ENCODE measurements around the gene SUMO1. TPM values are rescaled to one million over a fixed set of nuclear protein-coding genes. Genes with fewer than 3 reads are reported as not detected.

The SUMO1 gene
- polyA plus RNA-seq, 3 donors = 30.4 to 159 (median 156) TPM

GRCh38 chr2:202270487-202270886, 32.1 kb upstream of the SUMO1 start:
- H3K27ac ChIP-seq (ENCODE audit: low read depth in 1 of 2, low read length in 2 of 2) = peak overlapping the region in 1 of 2 donors; percentile 56
- H3K4me2 ChIP-seq (replicated peaks; ENCODE audit: extremely low read depth, low read length, poor library complexity, severe bottlenecking) = no peak overlapping the region
- no peak for DNase-seq
- H3K4me1 Mint-ChIP-seq = peaks cover 15% of the 10 kb centered on the region
- H3K4me1 ChIP-seq (ENCODE audit: control insufficient read depth in 1 of 2, insufficient read depth in 2 of 2, low read length in 2 of 2) = peaks cover 11 to 31% of the 10 kb centered on the region in 2 donors
- H3K27ac Mint-ChIP-seq = peak overlapping the region in 4 of 7 donors; percentile 54 to 76 (median 70)
- H3K27me3 Mint-ChIP-seq (ENCODE audit: low read depth in 3 of 3) = no peaks in the 10 kb centered on the region
- no peak overlapping the region for H3K9ac ChIP-seq (ENCODE audit: insufficient read depth, low read length, poor library complexity, severe bottlenecking)
- no peak overlapping the region for H2AFZ ChIP-seq (ENCODE audit: insufficient read depth, low read depth, low read length, poor library complexity, severe bottlenecking)
- no peak for TF ChIP-seq CTCF (IDR thresholded peaks at IDR 0.05)
- no peak overlapping the region for H3K4me3 Mint-ChIP-seq
- no peaks in the 10 kb centered on the region for H3K9me3 Mint-ChIP-seq
- peaks cover 90% of the 10 kb centered on the region for H4K20me1 ChIP-seq (ENCODE audit: insufficient read depth, low read length)
- intact Hi-C loops (cut with micrococcal nuclease) = no loop called here
- peaks cover 100% of the 10 kb centered on the region for H3K79me2 ChIP-seq (ENCODE audit: insufficient read depth, low read length)
- no peaks in the 10 kb centered on the region for H3K9me3 ChIP-seq (replicated peaks in 1 of 2; ENCODE audit: control insufficient read depth in 1 of 2, insufficient read depth in 1 of 2, low read length in 2 of 2)
- H3K36me3 ChIP-seq (replicated peaks in 1 of 2; ENCODE audit: control insufficient read depth in 1 of 2, insufficient read depth in 2 of 2, low read length in 2 of 2) = peaks cover 3 to 5% of the 10 kb centered on the region in 2 donors
- no peak overlapping the region for H3K4me3 ChIP-seq (replicated peaks in 1 of 3; ENCODE audit: low read depth in 2 of 3, low read length in 3 of 3)
- peaks cover 2% of the 10 kb centered on the region in 2 donors for H3K36me3 Mint-ChIP-seq
- H3K27me3 ChIP-seq (ENCODE audit: control insufficient read depth in 2 of 2, insufficient read depth in 2 of 2, low read length in 2 of 2) = no peaks in the 10 kb centered on the region
- WGBS (ENCODE audit: insufficient coverage) = no CpG with 5 or more reads among the region's 3 CpGs

- H3K4me1 ChIP-seq (ENCODE audit: control insufficient read depth in 1 of 2, insufficient read depth in 2 of 2, low read length in 2 of 2) = peaks cover 11 to 31% of the 10 kb centered on the region in 2 donors
- no peak overlapping the region for H3K4me3 ChIP-seq (replicated peaks in 1 of 3; ENCODE audit: low read depth in 2 of 3, low read length in 3 of 3)
- DNase-seq = peak in 1 of 3 donors; percentile 7
- no peak overlapping the region for H2AFZ ChIP-seq (ENCODE audit: insufficient read depth, low read depth, low read length, poor library complexity, severe bottlenecking)
- peaks cover 82% of the 10 kb centered on the region for H4K20me1 ChIP-seq (ENCODE audit: insufficient read depth, low read length)
- Mint-ChIP-seq H3K4me3 (no peak overlapping the region), H3K27ac (peak overlapping the region in 1 of 7 donors; percentile 18), H3K36me3 (no peaks in the 10 kb centered on the region), H3K4me1 (peaks cover 15% of the 10 kb centered on the region), H3K9me3 (no peaks in the 10 kb centered on the region), H3K27me3 (ENCODE audit: low read depth in 3 of 3) (no peaks in the 10 kb centered on the region)
- no peaks in the 10 kb centered on the region for H3K36me3 ChIP-seq (replicated peaks in 1 of 2; ENCODE audit: control insufficient read depth in 1 of 2, insufficient read depth in 2 of 2, low read length in 2 of 2)
- no peak overlapping the region for H3K4me2 ChIP-seq (replicated peaks; ENCODE audit: extremely low read depth, low read length, poor library complexity, severe bottlenecking)
- peak overlapping the region; percentile 20 to 56 for H3K27ac ChIP-seq (ENCODE audit: low read depth in 1 of 2, low read length in 2 of 2)
- TF ChIP-seq CTCF (IDR thresholded peaks at IDR 0.05) = no peak
- peaks cover 91% of the 10 kb centered on the region for H3K79me2 ChIP-seq (ENCODE audit: insufficient read depth, low read length)
- no peaks in the 10 kb centered on the region for H3K27me3 ChIP-seq (ENCODE audit: control insufficient read depth in 2 of 2, insufficient read depth in 2 of 2, low read length in 2 of 2)
- H3K9ac ChIP-seq (ENCODE audit: insufficient read depth, low read length, poor library complexity, severe bottlenecking) = no peak overlapping the region
- 100% methylated on average over 4 of the region's 9 CpGs for WGBS (ENCODE audit: insufficient coverage)
- no peaks in the 10 kb centered on the region for H3K9me3 ChIP-seq (replicated peaks in 1 of 2; ENCODE audit: control insufficient read depth in 1 of 2, insufficient read depth in 1 of 2, low read length in 2 of 2)
- intact Hi-C loops (cut with micrococcal nuclease) = loop anchor here in 1 of 2 donors (10.0 kb wide), 1 partner anchor 105 kb away; the partner anchor contains the start of gene BMPR2
Measured at GRCh38 chr2:202269585-202269984, 31.2 kb upstream of the SUMO1 start.
